Spleen (tissue), 7 donors: ENCODE data around the gene OGFR.

Experiments
- POLR2AphosphoS5 ChIP-seq, 3 donors: sonication (generic); formaldehyde crosslinking; IDR thresholded peaks; one replicate each; pipeline ENCODE4 v1.5.1; 2017; ENCODE audit warnings: antibody characterized with exemption in 3 of 3
- TF ChIP-seq, protein P1 (sequence below), 11 experiments: fragments of 200-600 bp in 7 of 11; fragments of 450-650 bp in 4 of 11; sonication (generic) in 4 of 11; IDR thresholded peaks in 8 of 11; conservative IDR thresholded peaks in 3 of 11; 1 replicate in 7 of 11; 2 replicates in 4 of 11; pipeline versions ENCODE4 v1.4.0 to v1.8.0; 2016 to 2021; ENCODE audit warnings: antibody characterized with exemption in 11 of 11, inconsistent platforms in 4 of 11, mild to moderate bottlenecking in 1 of 11
- donor health status: DM: no; HTN: no; CAD: no; lungs with moderate emphysema.
- donor health status: DM: no; HTN: no; CAD: no.
- donor health status: DM: no; HTN: no; CAD: no.

GRCh38 chr20:62793757-62794006, 11.0 kb upstream of the OGFR start:
- TF ChIP-seq, protein P1, sequence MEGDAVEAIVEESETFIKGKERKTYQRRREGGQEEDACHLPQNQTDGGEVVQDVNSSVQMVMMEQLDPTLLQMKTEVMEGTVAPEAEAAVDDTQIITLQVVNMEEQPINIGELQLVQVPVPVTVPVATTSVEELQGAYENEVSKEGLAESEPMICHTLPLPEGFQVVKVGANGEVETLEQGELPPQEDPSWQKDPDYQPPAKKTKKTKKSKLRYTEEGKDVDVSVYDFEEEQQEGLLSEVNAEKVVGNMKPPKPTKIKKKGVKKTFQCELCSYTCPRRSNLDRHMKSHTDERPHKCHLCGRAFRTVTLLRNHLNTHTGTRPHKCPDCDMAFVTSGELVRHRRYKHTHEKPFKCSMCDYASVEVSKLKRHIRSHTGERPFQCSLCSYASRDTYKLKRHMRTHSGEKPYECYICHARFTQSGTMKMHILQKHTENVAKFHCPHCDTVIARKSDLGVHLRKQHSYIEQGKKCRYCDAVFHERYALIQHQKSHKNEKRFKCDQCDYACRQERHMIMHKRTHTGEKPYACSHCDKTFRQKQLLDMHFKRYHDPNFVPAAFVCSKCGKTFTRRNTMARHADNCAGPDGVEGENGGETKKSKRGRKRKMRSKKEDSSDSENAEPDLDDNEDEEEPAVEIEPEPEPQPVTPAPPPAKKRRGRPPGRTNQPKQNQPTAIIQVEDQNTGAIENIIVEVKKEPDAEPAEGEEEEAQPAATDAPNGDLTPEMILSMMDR (IDR thresholded peaks at IDR 0.05 in 8 of 11, conservative IDR thresholded peaks at IDR 0.05 in 3 of 11), result no peak
- TF ChIP-seq POLR2AphosphoS5 (IDR thresholded peaks at IDR 0.05), result no peak
